ENCODE data around the gene TMTC1.

TMTC1 gene

GRCh38 chr12:29707846-29708245 is 75.9 kb downstream of the TMTC1 start:
- no peak for DNase-seq

GRCh38 chr12:29706311-29706710 is 77.4 kb downstream of the TMTC1 start:
- no peak for DNase-seq

GRCh38 chr12:29703528-29703927 is 80.2 kb downstream of the TMTC1 start:
- no peak for DNase-seq

- DNase-seq: no peak
These were observed 80.8 kb downstream of the TMTC1 start for GRCh38 chr12:29702972-29703371.

GRCh38 chr12:29702222-29702621 is 81.5 kb downstream of the TMTC1 start:
- no peak for DNase-seq

- no peak for DNase-seq
These were observed 82.8 kb downstream of the TMTC1 start for GRCh38 chr12:29700761-29701481.

- DNase-seq: no peak
These were observed 85.0 kb downstream of the TMTC1 start for GRCh38 chr12:29698756-29699155.

- DNase-seq: no peak
These were observed 87.9 kb downstream of the TMTC1 start for GRCh38 chr12:29695800-29696199.

GRCh38 chr12:29695026-29695425 is 88.7 kb downstream of the TMTC1 start:
- DNase-seq: no peak

- no peak for DNase-seq
These were observed 89.7 kb downstream of the TMTC1 start for GRCh38 chr12:29694002-29694401.

- DNase-seq: no peak
These were observed 91.5 kb downstream of the TMTC1 start for GRCh38 chr12:29692237-29692636.

- no peak for DNase-seq
These were observed 92.4 kb downstream of the TMTC1 start for GRCh38 chr12:29691161-29691854.

- no peak for DNase-seq
These were observed 93.0 kb downstream of the TMTC1 start for GRCh38 chr12:29690728-29691127.

GRCh38 chr12:29688914-29689313 is 94.8 kb downstream of the TMTC1 start:
- no peak for DNase-seq

- DNase-seq: no peak
These were observed 101.7 kb downstream of the TMTC1 start for GRCh38 chr12:29682088-29682487.

- no peak for DNase-seq
These were observed 102.4 kb downstream of the TMTC1 start for GRCh38 chr12:29681370-29681769.

GRCh38 chr12:29676676-29677075 is 107.1 kb downstream of the TMTC1 start:
- DNase-seq: no peak

GRCh38 chr12:29674463-29674862 is 109.3 kb downstream of the TMTC1 start:
- DNase-seq: no peak

- no peak for DNase-seq
These were observed 110.4 kb downstream of the TMTC1 start for GRCh38 chr12:29673346-29673745.

- DNase-seq: no peak
These were observed 111.2 kb downstream of the TMTC1 start for GRCh38 chr12:29672580-29672979.

- DNase-seq: no peak
These were observed 112.0 kb downstream of the TMTC1 start for GRCh38 chr12:29671742-29672141.

GRCh38 chr12:29667011-29667410 is 116.7 kb downstream of the TMTC1 start:
- DNase-seq: no peak

GRCh38 chr12:29665107-29665506 is 118.6 kb downstream of the TMTC1 start:
- no peak for DNase-seq

- no peak for DNase-seq
These were observed 120.9 kb downstream of the TMTC1 start for GRCh38 chr12:29662734-29663323.
